Measurements from ENCODE around the gene KIAA0040. TPM values are rescaled to one million over a fixed set of nuclear protein-coding genes. Genes with fewer than 3 reads are reported as not detected.

Gene KIAA0040
- total RNA-seq, 1 donor from 2014 or later: 7.3 TPM

- Mint-ChIP-seq H3K4me1 (ENCODE audit: unreplicated experiment) (peaks cover 3% of the 10 kb centered on the region), H3K27ac (no peak overlapping the region), H3K9me3 (no peaks in the 10 kb centered on the region), H3K36me3 (no peaks in the 10 kb centered on the region), H3K4me3 (no peak overlapping the region), H3K27me3 (peaks cover 45% of the 10 kb centered on the region)
- no peak for DNase-seq (ENCODE audit: extremely low spot score, unreplicated experiment)
- no peak for TF ChIP-seq CTCF (conservative IDR thresholded peaks at IDR 0.05)
Observed at GRCh38 chr1:175147569-175147968, 45.0 kb downstream of the KIAA0040 start.

- no peaks in the 10 kb centered on the region for H3K36me3 Mint-ChIP-seq
- peaks cover 3% of the 10 kb centered on the region for H3K4me1 Mint-ChIP-seq (ENCODE audit: unreplicated experiment)
- peak; percentile 87 for TF ChIP-seq CTCF (conservative IDR thresholded peaks at IDR 0.05)
- no peak overlapping the region for H3K27ac Mint-ChIP-seq
- H3K4me3 Mint-ChIP-seq: no peak overlapping the region
- peaks cover 36% of the 10 kb centered on the region for H3K27me3 Mint-ChIP-seq
- H3K9me3 Mint-ChIP-seq: no peaks in the 10 kb centered on the region
- DNase-seq (ENCODE audit: extremely low spot score, unreplicated experiment): peak; percentile 77
Observed at GRCh38 chr1:175146529-175147213, 45.9 kb downstream of the KIAA0040 start.

- Mint-ChIP-seq H3K4me1 (ENCODE audit: unreplicated experiment) (peaks cover 3% of the 10 kb centered on the region), H3K27ac (no peak overlapping the region), H3K27me3 (peaks cover 29% of the 10 kb centered on the region), H3K9me3 (no peaks in the 10 kb centered on the region), H3K36me3 (no peaks in the 10 kb centered on the region), H3K4me3 (no peak overlapping the region)
- no peak for TF ChIP-seq CTCF (conservative IDR thresholded peaks at IDR 0.05)
- no peak for DNase-seq (ENCODE audit: extremely low spot score, unreplicated experiment)
Observed at GRCh38 chr1:175145899-175146528, 46.6 kb downstream of the KIAA0040 start.

GRCh38 chr1:175138579-175138978 lies 54.0 kb downstream of the KIAA0040 start:
- Mint-ChIP-seq H3K27ac (no peak overlapping the region), H3K9me3 (no peaks in the 10 kb centered on the region), H3K27me3 (peaks cover 10% of the 10 kb centered on the region), H3K36me3 (no peaks in the 10 kb centered on the region), H3K4me3 (no peak overlapping the region), H3K4me1 (ENCODE audit: unreplicated experiment) (no peaks in the 10 kb centered on the region)
- no peak for DNase-seq (ENCODE audit: extremely low spot score, unreplicated experiment)
- no peak for TF ChIP-seq CTCF (conservative IDR thresholded peaks at IDR 0.05)

- no peak overlapping the region for H3K27ac Mint-ChIP-seq
- no peaks in the 10 kb centered on the region for H3K9me3 Mint-ChIP-seq
- no peak for TF ChIP-seq CTCF (conservative IDR thresholded peaks at IDR 0.05)
- H3K4me1 Mint-ChIP-seq (ENCODE audit: unreplicated experiment): no peaks in the 10 kb centered on the region
- H3K27me3 Mint-ChIP-seq: peaks cover 11% of the 10 kb centered on the region
- DNase-seq (ENCODE audit: extremely low spot score, unreplicated experiment): no peak
- no peak overlapping the region for H3K4me3 Mint-ChIP-seq
- no peaks in the 10 kb centered on the region for H3K36me3 Mint-ChIP-seq
Observed at GRCh38 chr1:175137369-175137768, 55.2 kb downstream of the KIAA0040 start.
